OCI-LY7 (cell line): ENCODE data around the gene TPT1. TPM values are rescaled to one million over a fixed set of nuclear protein-coding genes. Genes with fewer than 3 reads are reported as not detected.

ENCODE experiments used
- BruUV-seq: library from RNA; stranded (reverse); fragments of 400-500 nt; replicated peaks from 2 replicates; lab custom pipeline; 2021; lab: Mats Ljungman, UMichigan
- CTCF ChIA-PET: fragments of 300-600 bp; sonication (Branson Sonifier 250); formaldehyde crosslinking; loops from one replicate; lab custom pipeline; 2022; ENCODE audit warnings: antibody characterized with exemption; ENCODE audit not compliant: unreplicated experiment; lab: Charles Lee
- POLR2A ChIA-PET: fragments of 300-600 bp; sonication (Branson Sonifier 250); formaldehyde crosslinking; loops from one replicate; lab custom pipeline; 2022; ENCODE audit warnings: antibody characterized with exemption; lab: Charles Lee
- DNase-seq: peaks from one replicate; pipeline ENCODE4 v3.0.0-alpha.2; 2015; ENCODE audit warnings: low spot score
- H2AFZ ChIP-seq: fragments of 200-600 bp; sonication (generic), shearing (Covaris generic); 2 replicates; pipeline ENCODE4 v1.6.1; 2014; ENCODE audit warnings: mild to moderate bottlenecking, antibody characterized with exemption, low read length, moderate library complexity
- H3K27ac ChIP-seq: fragments of 200-600 bp; sonication (generic); 2 replicates; pipeline ENCODE4 v1.5.1; 2014; ENCODE audit warnings: mixed run types, low read depth, mild to moderate bottlenecking, moderate library complexity, low read length, inconsistent platforms; ENCODE audit not compliant: poor library complexity, severe bottlenecking
- H3K36me3 ChIP-seq: fragments of 200-600 bp; sonication (generic); 2 replicates; pipeline ENCODE4 v1.6.1; 2014; ENCODE audit warnings: mild to moderate bottlenecking, antibody characterized with exemption, low read length, moderate library complexity, mixed read lengths; ENCODE audit not compliant: insufficient read depth
- H3K4me1 ChIP-seq: fragments of 200-600 bp; sonication (generic); 2 replicates; pipeline ENCODE4 v1.5.1; 2014; ENCODE audit warnings: mild to moderate bottlenecking, low read length; ENCODE audit not compliant: insufficient read depth, poor library complexity, severe bottlenecking
- H3K4me2 ChIP-seq: fragments of 200-600 bp; sonication (generic); 2 replicates; pipeline ENCODE4 v1.6.1; 2014; ENCODE audit warnings: mild to moderate bottlenecking, low read length
- H3K4me3 ChIP-seq: fragments of 200-600 bp; sonication (generic); 2 replicates; pipeline ENCODE4 v1.5.1; 2014; ENCODE audit warnings: mild to moderate bottlenecking, low read depth, low read length; ENCODE audit not compliant: poor library complexity, severe bottlenecking
- H3K79me2 ChIP-seq: fragments of 200-600 bp; sonication (generic); 2 replicates; pipeline ENCODE4 v1.6.1; 2016; ENCODE audit warnings: low read depth, mild to moderate bottlenecking, low read length, moderate library complexity, mixed read lengths; ENCODE audit not compliant: insufficient read depth
- H3K9me2 ChIP-seq: fragments of 200-600 bp; sonication (generic); 2 replicates; pipeline ENCODE4 v1.6.1; 2016; ENCODE audit warnings: mild to moderate bottlenecking, low read length, mixed read lengths; ENCODE audit not compliant: insufficient read depth
- H3K9me3 ChIP-seq: fragments of 200-600 bp; sonication (generic); 2 replicates; pipeline ENCODE4 v1.6.1; 2014; ENCODE audit warnings: mild to moderate bottlenecking, mixed run types, low read length, mixed read lengths
- H4K20me1 ChIP-seq: fragments of 200-600 bp; sonication (generic); 2 replicates; pipeline ENCODE4 v1.6.1; 2014; ENCODE audit warnings: mild to moderate bottlenecking, antibody characterized with exemption, low read length, moderate library complexity, mixed read lengths; ENCODE audit not compliant: insufficient read depth
- EZH2phosphoT487 ChIP-seq: fragments of 200-600 bp; sonication (generic); IDR thresholded peaks from 2 replicates; pipeline ENCODE4 v1.6.1; 2018; ENCODE audit warnings: low read depth, borderline replicate concordance, mild to moderate bottlenecking, mixed run types, antibody characterized with exemption, low read length, moderate library complexity, mixed read lengths
- intact Hi-C: fragments of 100-400 bp; cut with micrococcal nuclease; formaldehyde crosslinking; loops from one replicate; pipeline ENCODE4 v1.10.0; 2022; ENCODE audit not compliant: unreplicated experiment
- total RNA-seq, 2 experiments: library from RNA; depleted of rRNA in 1 of 2; stranded (reverse); fragments of >200 nt in 1 of 2; shearing (Covaris generic) in 1 of 2; gene quantifications; 2 replicates each; pipeline ENCODE4 v1.2.3, GENCODE V29; 2014 to 2022
- TF ChIP-seq, protein P1 (sequence below): fragments of 200-600 bp; sonication (generic); conservative IDR thresholded peaks from 2 replicates; pipeline ENCODE4 v1.5.1; 2014; ENCODE audit warnings: mild to moderate bottlenecking, antibody characterized with exemption, low read length, moderate library complexity, mixed read lengths

TPT1 gene
- total RNA-seq, 2 experiments from 2014 or later: 1,996 to 2,337 TPM

DNA sequence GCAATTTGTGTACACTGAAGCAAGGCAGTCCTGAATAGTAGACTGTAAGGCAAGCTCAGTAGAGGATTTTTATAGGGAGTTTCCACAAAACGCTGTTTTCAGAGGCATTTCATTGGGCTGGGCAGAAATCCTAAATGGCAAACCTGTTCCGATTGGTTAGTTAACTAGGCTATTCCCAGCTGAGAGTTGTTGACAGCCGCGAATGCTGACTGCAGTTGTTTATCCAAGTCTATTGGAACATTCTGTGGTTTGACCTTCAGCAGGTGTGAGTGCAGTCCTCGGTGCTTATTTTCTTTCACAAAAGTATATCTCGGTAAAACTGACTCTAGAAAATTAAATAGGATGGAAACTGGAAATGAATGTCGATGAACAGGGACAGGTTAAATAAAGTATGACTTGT is 45.4 kb downstream of the TPT1 start:
- POLR2A ChIA-PET: no interaction called here
- Histone ChIP-seq H3K4me1 (peaks cover 3% of the 10 kb centered on the region), H3K4me2 (no peak overlapping the region), H3K9me3 (no peaks in the 10 kb centered on the region), H3K4me3 (no peak overlapping the region), H3K79me2 (no peaks in the 10 kb centered on the region), H3K36me3 (no peaks in the 10 kb centered on the region), H4K20me1 (no peaks in the 10 kb centered on the region), H2AFZ (no peak overlapping the region), H3K27ac (no peak overlapping the region), H3K9me2 (no peaks in the 10 kb centered on the region)
- intact Hi-C loops: no loop called here
- BruUV-seq: no TSS peak
- TF ChIP-seq, protein P1, sequence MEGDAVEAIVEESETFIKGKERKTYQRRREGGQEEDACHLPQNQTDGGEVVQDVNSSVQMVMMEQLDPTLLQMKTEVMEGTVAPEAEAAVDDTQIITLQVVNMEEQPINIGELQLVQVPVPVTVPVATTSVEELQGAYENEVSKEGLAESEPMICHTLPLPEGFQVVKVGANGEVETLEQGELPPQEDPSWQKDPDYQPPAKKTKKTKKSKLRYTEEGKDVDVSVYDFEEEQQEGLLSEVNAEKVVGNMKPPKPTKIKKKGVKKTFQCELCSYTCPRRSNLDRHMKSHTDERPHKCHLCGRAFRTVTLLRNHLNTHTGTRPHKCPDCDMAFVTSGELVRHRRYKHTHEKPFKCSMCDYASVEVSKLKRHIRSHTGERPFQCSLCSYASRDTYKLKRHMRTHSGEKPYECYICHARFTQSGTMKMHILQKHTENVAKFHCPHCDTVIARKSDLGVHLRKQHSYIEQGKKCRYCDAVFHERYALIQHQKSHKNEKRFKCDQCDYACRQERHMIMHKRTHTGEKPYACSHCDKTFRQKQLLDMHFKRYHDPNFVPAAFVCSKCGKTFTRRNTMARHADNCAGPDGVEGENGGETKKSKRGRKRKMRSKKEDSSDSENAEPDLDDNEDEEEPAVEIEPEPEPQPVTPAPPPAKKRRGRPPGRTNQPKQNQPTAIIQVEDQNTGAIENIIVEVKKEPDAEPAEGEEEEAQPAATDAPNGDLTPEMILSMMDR: no peak
- TF ChIP-seq EZH2phosphoT487: no peak
- no peak for DNase-seq
- CTCF ChIA-PET: no interaction called here

DNA sequence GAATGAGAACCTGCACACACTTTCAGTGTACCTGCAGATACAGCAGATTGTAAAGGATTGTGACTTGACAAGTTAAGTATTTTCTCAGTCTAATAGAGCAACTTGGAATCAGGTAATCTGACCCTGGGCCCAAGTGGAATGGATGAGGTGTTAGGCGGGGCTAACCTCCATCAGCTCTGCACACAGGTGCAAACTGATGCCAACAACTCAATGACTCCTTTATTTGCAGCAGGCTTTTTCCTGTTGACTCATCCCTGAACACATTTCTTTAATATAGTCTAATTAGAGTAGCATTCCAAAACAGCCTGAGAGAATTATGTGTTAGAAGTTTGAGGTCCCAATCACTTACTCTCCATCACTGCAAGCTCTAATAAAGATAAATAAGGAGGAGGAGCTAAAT is 48.8 kb downstream of the TPT1 start:
- no peaks in the 10 kb centered on the region for H3K4me1 ChIP-seq
- POLR2A ChIA-PET: interaction anchor here (0.6 to 1.3 kb wide), 2 partner anchors 8 to 12 kb away, joined by 3 to 5 read pairs; no protein-coding TSS in a partner anchor
- intact Hi-C loops: no loop called here
- H3K27ac ChIP-seq: no peak overlapping the region
- no peak overlapping the region for H3K4me2 ChIP-seq
- DNase-seq: no peak
- H3K4me3 ChIP-seq: no peak overlapping the region
- H4K20me1 ChIP-seq: no peaks in the 10 kb centered on the region
- peaks cover 6% of the 10 kb centered on the region; the same call in 1 of the 2 replicates for H3K36me3 ChIP-seq
- H3K79me2 ChIP-seq: no peaks in the 10 kb centered on the region
- TF ChIP-seq EZH2phosphoT487: no peak
- TF ChIP-seq, protein P1: no peak
- H3K9me3 ChIP-seq: no peaks in the 10 kb centered on the region
- CTCF ChIA-PET: interaction anchor here (0.6 kb wide), 1 partner anchor 118 kb away, joined by 3 read pairs; no protein-coding TSS in a partner anchor
- no peaks in the 10 kb centered on the region for H3K9me2 ChIP-seq
- H2AFZ ChIP-seq: no peak overlapping the region
- BruUV-seq: no TSS peak

DNA sequence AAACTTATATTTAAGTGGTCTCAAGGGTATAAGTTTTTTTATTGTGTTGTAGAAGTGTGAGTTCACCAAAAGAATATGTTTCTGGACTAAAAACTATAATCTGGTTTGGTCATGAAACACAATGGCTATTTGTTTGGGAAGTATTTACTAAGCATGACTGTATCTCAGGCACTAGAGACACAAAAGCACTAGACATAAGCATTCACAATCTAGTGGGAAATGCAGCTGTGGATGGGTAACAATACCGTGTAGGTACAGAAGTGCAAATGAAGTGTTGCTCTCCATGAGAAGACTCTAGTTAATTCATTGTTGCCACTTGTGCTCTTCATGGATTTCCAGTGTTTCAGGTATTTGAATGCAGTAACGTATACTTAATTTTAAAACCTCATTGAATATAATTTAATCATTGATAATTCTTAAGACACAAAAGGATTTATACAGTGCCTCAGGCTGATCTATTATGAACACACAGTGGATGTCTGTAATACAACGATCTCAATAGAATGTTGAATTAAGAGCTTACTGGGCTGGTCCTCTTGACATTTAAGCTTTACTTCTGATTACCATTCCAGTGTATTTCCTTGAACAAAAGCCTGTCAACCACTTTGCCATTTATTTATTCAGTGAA is 50.9 kb downstream of the TPT1 start:
- CTCF ChIA-PET: no interaction called here
- H3K79me2 ChIP-seq: no peaks in the 10 kb centered on the region
- no peak for DNase-seq

More for the DNA sequence above, 50.9 kb downstream of the TPT1 start:
- Histone ChIP-seq H3K9me2 (no peaks in the 10 kb centered on the region), H3K4me3 (no peak overlapping the region), H3K4me1 (no peaks in the 10 kb centered on the region), H3K4me2 (no peak overlapping the region), H2AFZ (no peak overlapping the region), H3K27ac (no peak overlapping the region), H4K20me1 (no peaks in the 10 kb centered on the region), H3K9me3 (no peaks in the 10 kb centered on the region), H3K36me3 (peaks cover 13% of the 10 kb centered on the region)
- intact Hi-C loops: no loop called here
- TF ChIP-seq, protein P1: no peak
- no peak for TF ChIP-seq EZH2phosphoT487
- BruUV-seq: no TSS peak
- POLR2A ChIA-PET: interaction anchor here (0.6 kb wide), 1 partner anchor 612 kb away, joined by 3 read pairs; no protein-coding TSS in a partner anchor
